ENCODE measurements around the gene DUOX1. TPM values are rescaled to one million over a fixed set of nuclear protein-coding genes. Genes with fewer than 3 reads are reported as not detected.

Gene DUOX1
- total RNA-seq, 1 experiment from 2014 or later = 15.1 TPM

- Mint-ChIP-seq H3K4me1 (ENCODE audit: insufficient read depth, unreplicated experiment) (peaks cover 19% of the 10 kb centered on the region), H3K27ac (ENCODE audit: low read depth, unreplicated experiment) (peak within 1 kb of the TSS; percentile 54), H3K4me3 (ENCODE audit: unreplicated experiment) (peak within 1 kb of the TSS; percentile 76), H3K36me3 (ENCODE audit: insufficient read depth, unreplicated experiment) (peaks cover 6% of the 10 kb centered on the region), H3K27me3 (ENCODE audit: insufficient read depth, unreplicated experiment) (no peaks in the 10 kb centered on the region), H3K9me3 (ENCODE audit: unreplicated experiment) (no peaks in the 10 kb centered on the region)
- intact Hi-C loops (cut with micrococcal nuclease) = no loop called here
- no TSS peak for BruUV-seq (replicated peaks)
- no peak for DNase-seq (ENCODE audit: unreplicated experiment)
- CTCF ChIA-PET = interaction anchor here (0.6 kb wide), 1 partner anchor 17 kb away, joined by 3 read pairs; no protein-coding TSS in a partner anchor
- no peak for TF ChIP-seq CTCF (IDR thresholded peaks at IDR 0.05; ENCODE audit: unreplicated experiment)
- POLR2A ChIA-PET = interaction anchor here (1.2 kb wide), 1 partner anchor 12 kb away, joined by 7 read pairs; no protein-coding TSS in a partner anchor
Observed at GRCh38 chr15:45187894-45188830, 58.4 kb downstream of the DUOX1 start, which contains the start of gene SHF. TSS of gene SHF (minus strand) at chr15:45187966. CDS start at chr15:45187951, 15 bp downstream.

DNA sequence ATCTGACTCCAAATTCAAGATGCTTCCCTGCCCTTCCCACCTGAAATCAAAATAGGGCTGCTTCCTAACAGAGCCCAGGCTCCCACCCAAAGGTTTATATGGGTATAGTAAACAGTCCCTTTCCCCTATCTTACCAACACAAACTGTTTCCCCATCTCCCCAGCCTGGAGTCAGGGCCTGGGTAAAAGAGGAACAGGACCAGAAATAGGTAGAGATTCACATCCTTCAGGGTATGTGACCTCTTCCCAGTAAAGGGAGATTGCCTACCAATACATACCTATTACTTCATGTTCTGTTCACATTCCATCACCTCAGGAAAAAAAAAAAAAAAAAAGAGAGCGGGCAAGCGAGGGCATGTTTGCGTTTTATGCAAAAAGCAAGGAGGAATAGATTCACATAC is 67.7 kb downstream of the DUOX1 start:
- CTCF ChIA-PET = interaction anchor here (0.7 to 2.3 kb wide), 10 partner anchors 11 to 225 kb away, joined by 3 to 20 read pairs (median 4); a partner anchor contains a TSS
- no peak for TF ChIP-seq CTCF (IDR thresholded peaks at IDR 0.05; ENCODE audit: unreplicated experiment)
- H3K36me3 Mint-ChIP-seq (ENCODE audit: insufficient read depth, unreplicated experiment) = peaks cover 13% of the 10 kb centered on the region
- intact Hi-C loops (cut with micrococcal nuclease) = no loop called here
- DNase-seq (ENCODE audit: unreplicated experiment) = peak; percentile 14
- POLR2A ChIA-PET = interaction anchor here (0.7 to 6.5 kb wide), 10 partner anchors 11 to 390 kb away, joined by 3 to 113 read pairs (median 4); partner anchors contain the start of gene BLOC1S6
- H3K4me1 Mint-ChIP-seq (ENCODE audit: insufficient read depth, unreplicated experiment) = peaks cover 8% of the 10 kb centered on the region
- no peak overlapping the region for H3K4me3 Mint-ChIP-seq (ENCODE audit: unreplicated experiment)
- no TSS peak for BruUV-seq (replicated peaks)
- no peak overlapping the region for H3K27ac Mint-ChIP-seq (ENCODE audit: low read depth, unreplicated experiment)
- no peaks in the 10 kb centered on the region for H3K9me3 Mint-ChIP-seq (ENCODE audit: unreplicated experiment)
- H3K27me3 Mint-ChIP-seq (ENCODE audit: insufficient read depth, unreplicated experiment) = no peaks in the 10 kb centered on the region

- no peak overlapping the region for H3K4me3 Mint-ChIP-seq (ENCODE audit: unreplicated experiment)
- H3K36me3 Mint-ChIP-seq (ENCODE audit: insufficient read depth, unreplicated experiment) = peaks cover 13% of the 10 kb centered on the region
- H3K27me3 Mint-ChIP-seq (ENCODE audit: insufficient read depth, unreplicated experiment) = no peaks in the 10 kb centered on the region
- peaks cover 8% of the 10 kb centered on the region for H3K4me1 Mint-ChIP-seq (ENCODE audit: insufficient read depth, unreplicated experiment)
- peak; percentile 79 for TF ChIP-seq CTCF (IDR thresholded peaks at IDR 0.05; ENCODE audit: unreplicated experiment)
- no peak overlapping the region for H3K27ac Mint-ChIP-seq (ENCODE audit: low read depth, unreplicated experiment)
- no peaks in the 10 kb centered on the region for H3K9me3 Mint-ChIP-seq (ENCODE audit: unreplicated experiment)
- no TSS peak for BruUV-seq (replicated peaks)
- POLR2A ChIA-PET = interaction anchor here (0.6 to 6.5 kb wide), 19 partner anchors 12 to 389 kb away, joined by 3 to 113 read pairs (median 4); partner anchors contain the start of gene BLOC1S6
- intact Hi-C loops (cut with micrococcal nuclease) = loop anchor here (1.0 kb wide), 1 partner anchor 31 kb away; no protein-coding TSS in a partner anchor
- CTCF ChIA-PET = interaction anchor here (0.6 to 9.9 kb wide), 17 partner anchors 10 to 767 kb away, joined by 3 to 94 read pairs (median 3); partner anchors contain the start of gene SLC28A2
- peak; percentile 98 for DNase-seq (ENCODE audit: unreplicated experiment)
Observed at GRCh38 chr15:45198337-45199135, 68.7 kb downstream of the DUOX1 start.
